ENCODE results near the gene HIVEP3.

Gene HIVEP3

GRCh38 chr1:41882486-41882885 lies 36.2 kb downstream of the HIVEP3 start:
- H3K4me3 ChIP-seq (ENCODE audit: low read length): no peak overlapping the region
- no peak for TF ChIP-seq CTCF (IDR thresholded peaks at IDR 0.05; ENCODE audit: insufficient read depth, low read depth, low read length, missing control alignments)
- no peak for DNase-seq (ENCODE audit: low read depth)

GRCh38 chr1:41882068-41882477 lies 36.6 kb downstream of the HIVEP3 start:
- H3K4me3 ChIP-seq (ENCODE audit: low read length): no peak overlapping the region
- DNase-seq (ENCODE audit: low read depth): peak; percentile 44
- no peak for TF ChIP-seq CTCF (IDR thresholded peaks at IDR 0.05; ENCODE audit: insufficient read depth, low read depth, low read length, missing control alignments)

- H3K4me3 ChIP-seq (ENCODE audit: low read length): no peak overlapping the region
- no peak for TF ChIP-seq CTCF (IDR thresholded peaks at IDR 0.05; ENCODE audit: insufficient read depth, low read depth, low read length, missing control alignments)
- DNase-seq (ENCODE audit: low read depth): no peak
Observed at GRCh38 chr1:41880950-41881885, 37.5 kb downstream of the HIVEP3 start.

GRCh38 chr1:41880261-41880660 lies 38.5 kb downstream of the HIVEP3 start:
- DNase-seq (ENCODE audit: low read depth): no peak
- H3K4me3 ChIP-seq (ENCODE audit: low read length): no peak overlapping the region
- TF ChIP-seq CTCF (IDR thresholded peaks at IDR 0.05; ENCODE audit: insufficient read depth, low read depth, low read length, missing control alignments): no peak

- no peak for TF ChIP-seq CTCF (IDR thresholded peaks at IDR 0.05; ENCODE audit: insufficient read depth, low read depth, low read length, missing control alignments)
- DNase-seq (ENCODE audit: low read depth): no peak
- H3K4me3 ChIP-seq (ENCODE audit: low read length): no peak overlapping the region
Observed at GRCh38 chr1:41879617-41880016, 39.1 kb downstream of the HIVEP3 start.

- no peak for DNase-seq (ENCODE audit: low read depth)
- no peak overlapping the region for H3K4me3 ChIP-seq (ENCODE audit: low read length)
- TF ChIP-seq CTCF (IDR thresholded peaks at IDR 0.05; ENCODE audit: insufficient read depth, low read depth, low read length, missing control alignments): no peak
Observed at GRCh38 chr1:41878911-41879310, 39.8 kb downstream of the HIVEP3 start.

GRCh38 chr1:41878495-41878894 lies 40.2 kb downstream of the HIVEP3 start:
- no peak overlapping the region for H3K4me3 ChIP-seq (ENCODE audit: low read length)
- no peak for DNase-seq (ENCODE audit: low read depth)
- no peak for TF ChIP-seq CTCF (IDR thresholded peaks at IDR 0.05; ENCODE audit: insufficient read depth, low read depth, low read length, missing control alignments)

All from epithelial cell of esophagus (primary cell).